ENCODE measurements around the gene IKZF2.

Gene IKZF2

GRCh38 chr2:212956665-212957607 lies 194.5 kb downstream of the IKZF2 start:
- Histone ChIP-seq H3K4me1 (ENCODE audit: control insufficient read depth, insufficient read depth, low read length) (peaks cover 9% of the 10 kb centered on the region; the same call in 1 of the 2 replicates), H3K36me3 (ENCODE audit: control insufficient read depth, insufficient read depth, low read length) (no peaks in the 10 kb centered on the region), H3K27me3 (ENCODE audit: control insufficient read depth, insufficient read depth, low read length) (no peaks in the 10 kb centered on the region), H3K9ac (ENCODE audit: low read length) (no peak overlapping the region), H3K9me3 (ENCODE audit: control insufficient read depth, insufficient read depth, low read depth, low read length) (no peaks in the 10 kb centered on the region), H3K4me3 (ENCODE audit: low read depth, low read length) (no peak overlapping the region), H3K27ac (ENCODE audit: low read depth, low read length) (no peak overlapping the region)

GRCh38 chr2:212953170-212953920 lies 198.1 kb downstream of the IKZF2 start:
- H3K4me3 ChIP-seq (ENCODE audit: low read depth, low read length) = no peak overlapping the region
- peaks cover under 1% of the 10 kb centered on the region; the same call in 1 of the 2 replicates for H3K4me1 ChIP-seq (ENCODE audit: control insufficient read depth, insufficient read depth, low read length)
- no peaks in the 10 kb centered on the region for H3K27me3 ChIP-seq (ENCODE audit: control insufficient read depth, insufficient read depth, low read length)
- H3K36me3 ChIP-seq (ENCODE audit: control insufficient read depth, insufficient read depth, low read length) = no peaks in the 10 kb centered on the region
- no peaks in the 10 kb centered on the region for H3K9me3 ChIP-seq (ENCODE audit: control insufficient read depth, insufficient read depth, low read depth, low read length)
- H3K9ac ChIP-seq (ENCODE audit: low read length) = no peak overlapping the region
- H3K27ac ChIP-seq (ENCODE audit: low read depth, low read length) = no peak overlapping the region

- Histone ChIP-seq H3K4me3 (ENCODE audit: low read depth, low read length) (no peak overlapping the region), H3K27ac (ENCODE audit: low read depth, low read length) (no peak overlapping the region), H3K36me3 (ENCODE audit: control insufficient read depth, insufficient read depth, low read length) (no peaks in the 10 kb centered on the region), H3K27me3 (ENCODE audit: control insufficient read depth, insufficient read depth, low read length) (no peaks in the 10 kb centered on the region), H3K9me3 (ENCODE audit: control insufficient read depth, insufficient read depth, low read depth, low read length) (no peaks in the 10 kb centered on the region), H3K9ac (ENCODE audit: low read length) (no peak overlapping the region), H3K4me1 (ENCODE audit: control insufficient read depth, insufficient read depth, low read length) (peaks cover 12% of the 10 kb centered on the region)
Measured at GRCh38 chr2:212949786-212950185, 201.6 kb downstream of the IKZF2 start.
